ENCODE data around the gene DKK3. TPM values are rescaled to one million over a fixed set of nuclear protein-coding genes. Genes with fewer than 3 reads are reported as not detected.

Gene DKK3
- total and polyA plus RNA-seq, 2 experiments from 2014 or later: 16.8 to 31.1 TPM

DNA sequence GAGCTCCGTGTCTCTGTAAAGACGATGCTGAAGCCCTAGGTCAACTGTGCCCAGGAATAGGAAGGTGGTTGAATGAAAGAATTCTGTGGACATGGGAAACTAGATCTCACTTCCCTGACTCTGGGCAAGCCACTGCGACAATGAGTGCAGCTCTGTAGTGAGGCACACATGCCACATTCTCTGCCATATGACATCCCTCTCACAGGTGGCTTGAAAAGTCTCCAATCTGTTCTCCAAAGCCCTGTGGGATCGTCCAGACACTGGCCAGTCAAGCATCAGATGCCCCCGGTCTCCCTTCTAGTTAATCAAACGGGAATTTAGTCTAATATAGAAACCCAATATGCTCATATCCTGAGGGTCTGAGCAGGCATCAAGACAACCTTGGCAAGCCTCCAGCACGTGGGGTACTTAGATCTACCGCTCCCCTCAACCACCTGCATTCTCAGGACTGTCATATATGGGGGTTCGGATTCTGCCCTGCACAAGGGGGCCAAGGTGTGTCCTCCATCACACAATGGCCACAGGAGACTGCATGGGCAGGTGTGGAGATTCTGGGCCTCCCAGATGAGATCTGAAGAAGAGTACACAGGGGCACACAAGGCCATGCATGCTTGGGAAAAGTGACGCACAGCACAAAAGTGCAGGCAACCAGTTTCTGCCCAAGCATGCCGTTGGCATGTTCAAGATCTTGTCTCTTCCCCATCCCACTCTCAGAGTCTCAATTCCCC is 11.9 kb downstream of the DKK3 start (continued):
- TF ChIP-seq, protein P1, sequence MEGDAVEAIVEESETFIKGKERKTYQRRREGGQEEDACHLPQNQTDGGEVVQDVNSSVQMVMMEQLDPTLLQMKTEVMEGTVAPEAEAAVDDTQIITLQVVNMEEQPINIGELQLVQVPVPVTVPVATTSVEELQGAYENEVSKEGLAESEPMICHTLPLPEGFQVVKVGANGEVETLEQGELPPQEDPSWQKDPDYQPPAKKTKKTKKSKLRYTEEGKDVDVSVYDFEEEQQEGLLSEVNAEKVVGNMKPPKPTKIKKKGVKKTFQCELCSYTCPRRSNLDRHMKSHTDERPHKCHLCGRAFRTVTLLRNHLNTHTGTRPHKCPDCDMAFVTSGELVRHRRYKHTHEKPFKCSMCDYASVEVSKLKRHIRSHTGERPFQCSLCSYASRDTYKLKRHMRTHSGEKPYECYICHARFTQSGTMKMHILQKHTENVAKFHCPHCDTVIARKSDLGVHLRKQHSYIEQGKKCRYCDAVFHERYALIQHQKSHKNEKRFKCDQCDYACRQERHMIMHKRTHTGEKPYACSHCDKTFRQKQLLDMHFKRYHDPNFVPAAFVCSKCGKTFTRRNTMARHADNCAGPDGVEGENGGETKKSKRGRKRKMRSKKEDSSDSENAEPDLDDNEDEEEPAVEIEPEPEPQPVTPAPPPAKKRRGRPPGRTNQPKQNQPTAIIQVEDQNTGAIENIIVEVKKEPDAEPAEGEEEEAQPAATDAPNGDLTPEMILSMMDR (conservative IDR thresholded peaks at IDR 0.05; ENCODE audit: low read depth in 2 of 2): no peak
- no peak for TF ChIP-seq ETS1 (IDR thresholded peaks at IDR 0.05)

GRCh38 chr11:11995601-11996000 is 12.8 kb downstream of the DKK3 start:
- Mint-ChIP-seq H3K4me1 (peaks cover 3% of the 10 kb centered on the region; the same call in 2 of the 3 replicates), H3K9me3 (no peaks in the 10 kb centered on the region), H3K27me3 (ENCODE audit: insufficient read depth, low read depth, poor library complexity) (no peaks in the 10 kb centered on the region), H3K27ac (no peak overlapping the region), H3K4me3 (no peak overlapping the region), H3K36me3 (ENCODE audit: low read depth) (peaks cover 2% of the 10 kb centered on the region; the same call in 2 of the 3 replicates)
- Histone ChIP-seq H3K79me2 (replicated peaks; ENCODE audit: insufficient read depth) (no peaks in the 10 kb centered on the region), H3K27ac (ENCODE audit: low read depth) (no peak overlapping the region), H2AFZ (no peak overlapping the region), H3K4me2 (no peak overlapping the region), H3K27me3 (ENCODE audit: insufficient read depth) (no peaks in the 10 kb centered on the region), H3K9me2 (ENCODE audit: insufficient read depth) (no peaks in the 10 kb centered on the region), H4K20me1 (replicated peaks; ENCODE audit: insufficient read depth) (peaks cover 4% of the 10 kb centered on the region; the same call in 1 of the 2 replicates), H3F3A (replicated peaks; ENCODE audit: low read depth) (no peaks in the 10 kb centered on the region), H3K4me3 (no peak overlapping the region), H3K4me1 (ENCODE audit: insufficient read depth) (no peaks in the 10 kb centered on the region), H3K36me3 (ENCODE audit: insufficient read depth) (no peaks in the 10 kb centered on the region; the same call in 1 of the 2 replicates)
- ATAC-seq (no peak), DNase-seq (ENCODE audit: low spot score) (no peak)
- TF ChIP-seq EZH2phosphoT487 (IDR thresholded peaks at IDR 0.05; ENCODE audit: unreplicated experiment): no peak
- TF ChIP-seq, protein P2, sequence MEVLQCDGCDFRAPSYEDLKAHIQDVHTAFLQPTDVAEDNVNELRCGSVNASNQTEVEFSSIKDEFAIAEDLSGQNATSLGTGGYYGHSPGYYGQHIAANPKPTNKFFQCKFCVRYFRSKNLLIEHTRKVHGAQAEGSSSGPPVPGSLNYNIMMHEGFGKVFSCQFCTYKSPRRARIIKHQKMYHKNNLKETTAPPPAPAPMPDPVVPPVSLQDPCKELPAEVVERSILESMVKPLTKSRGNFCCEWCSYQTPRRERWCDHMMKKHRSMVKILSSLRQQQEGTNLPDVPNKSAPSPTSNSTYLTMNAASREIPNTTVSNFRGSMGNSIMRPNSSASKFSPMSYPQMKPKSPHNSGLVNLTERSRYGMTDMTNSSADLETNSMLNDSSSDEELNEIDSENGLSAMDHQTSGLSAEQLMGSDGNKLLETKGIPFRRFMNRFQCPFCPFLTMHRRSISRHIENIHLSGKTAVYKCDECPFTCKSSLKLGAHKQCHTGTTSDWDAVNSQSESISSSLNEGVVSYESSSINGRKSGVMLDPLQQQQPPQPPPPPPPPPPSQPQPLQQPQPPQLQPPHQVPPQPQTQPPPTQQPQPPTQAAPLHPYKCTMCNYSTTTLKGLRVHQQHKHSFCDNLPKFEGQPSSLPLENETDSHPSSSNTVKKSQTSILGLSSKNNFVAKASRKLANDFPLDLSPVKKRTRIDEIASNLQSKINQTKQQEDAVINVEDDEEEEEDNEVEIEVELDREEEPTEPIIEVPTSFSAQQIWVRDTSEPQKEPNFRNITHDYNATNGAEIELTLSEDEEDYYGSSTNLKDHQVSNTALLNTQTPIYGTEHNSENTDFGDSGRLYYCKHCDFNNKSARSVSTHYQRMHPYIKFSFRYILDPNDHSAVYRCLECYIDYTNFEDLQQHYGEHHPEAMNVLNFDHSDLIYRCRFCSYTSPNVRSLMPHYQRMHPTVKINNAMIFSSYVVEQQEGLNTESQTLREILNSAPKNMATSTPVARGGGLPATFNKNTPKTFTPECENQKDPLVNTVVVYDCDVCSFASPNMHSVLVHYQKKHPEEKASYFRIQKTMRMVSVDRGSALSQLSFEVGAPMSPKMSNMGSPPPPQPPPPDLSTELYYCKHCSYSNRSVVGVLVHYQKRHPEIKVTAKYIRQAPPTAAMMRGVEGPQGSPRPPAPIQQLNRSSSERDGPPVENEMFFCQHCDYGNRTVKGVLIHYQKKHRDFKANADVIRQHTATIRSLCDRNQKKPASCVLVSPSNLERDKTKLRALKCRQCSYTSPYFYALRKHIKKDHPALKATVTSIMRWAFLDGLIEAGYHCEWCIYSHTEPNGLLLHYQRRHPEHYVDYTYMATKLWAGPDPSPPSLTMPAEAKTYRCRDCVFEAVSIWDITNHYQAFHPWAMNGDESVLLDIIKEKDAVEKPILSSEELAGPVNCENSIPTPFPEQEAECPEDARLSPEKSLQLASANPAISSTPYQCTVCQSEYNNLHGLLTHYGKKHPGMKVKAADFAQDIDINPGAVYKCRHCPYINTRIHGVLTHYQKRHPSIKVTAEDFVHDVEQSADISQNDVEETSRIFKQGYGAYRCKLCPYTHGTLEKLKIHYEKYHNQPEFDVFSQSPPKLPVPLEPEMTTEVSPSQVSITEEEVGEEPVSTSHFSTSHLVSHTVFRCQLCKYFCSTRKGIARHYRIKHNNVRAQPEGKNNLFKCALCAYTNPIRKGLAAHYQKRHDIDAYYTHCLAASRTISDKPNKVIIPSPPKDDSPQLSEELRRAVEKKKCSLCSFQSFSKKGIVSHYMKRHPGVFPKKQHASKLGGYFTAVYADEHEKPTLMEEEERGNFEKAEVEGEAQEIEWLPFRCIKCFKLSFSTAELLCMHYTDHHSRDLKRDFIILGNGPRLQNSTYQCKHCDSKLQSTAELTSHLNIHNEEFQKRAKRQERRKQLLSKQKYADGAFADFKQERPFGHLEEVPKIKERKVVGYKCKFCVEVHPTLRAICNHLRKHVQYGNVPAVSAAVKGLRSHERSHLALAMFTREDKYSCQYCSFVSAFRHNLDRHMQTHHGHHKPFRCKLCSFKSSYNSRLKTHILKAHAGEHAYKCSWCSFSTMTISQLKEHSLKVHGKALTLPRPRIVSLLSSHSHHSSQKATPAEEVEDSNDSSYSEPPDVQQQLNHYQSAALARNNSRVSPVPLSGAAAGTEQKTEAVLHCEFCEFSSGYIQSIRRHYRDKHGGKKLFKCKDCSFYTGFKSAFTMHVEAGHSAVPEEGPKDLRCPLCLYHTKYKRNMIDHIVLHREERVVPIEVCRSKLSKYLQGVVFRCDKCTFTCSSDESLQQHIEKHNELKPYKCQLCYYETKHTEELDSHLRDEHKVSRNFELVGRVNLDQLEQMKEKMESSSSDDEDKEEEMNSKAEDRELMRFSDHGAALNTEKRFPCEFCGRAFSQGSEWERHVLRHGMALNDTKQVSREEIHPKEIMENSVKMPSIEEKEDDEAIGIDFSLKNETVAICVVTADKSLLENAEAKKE (CRISPR knock-in tag; IDR thresholded peaks at IDR 0.05): no peak
- TF ChIP-seq ETS1 (IDR thresholded peaks at IDR 0.05): no peak
- TF ChIP-seq, protein P1 (conservative IDR thresholded peaks at IDR 0.05; ENCODE audit: low read depth in 2 of 2): no peak
- no peak for TF ChIP-seq STAT1 (IDR thresholded peaks at IDR 0.05; ENCODE audit: unreplicated experiment)
- no peak for TF ChIP-seq JUNB (IDR thresholded peaks at IDR 0.05; ENCODE audit: unreplicated experiment)
- no peak for TF ChIP-seq POLR2AphosphoS5 (IDR thresholded peaks at IDR 0.05; ENCODE audit: low read depth)
- no peak for TF ChIP-seq NANOG (IDR thresholded peaks at IDR 0.05; ENCODE audit: borderline replicate concordance)
- no peak for TF ChIP-seq EZH2 (IDR thresholded peaks at IDR 0.05; ENCODE audit: low read depth, unreplicated experiment)
- TF ChIP-seq CREB1 (CRISPR knock-in tag; IDR thresholded peaks at IDR 0.05; ENCODE audit: low read depth): no peak
